Activated CD8-positive, alpha-beta memory T cell treated with anti-CD3 and anti-CD28 coated beads, Interleukin-2, amount 50 U/mL, for 1 hour (primary cell): ENCODE data around the gene SETD1B.
A peak's percentile ranks its signal among the peaks of the same experiment; 100 is the strongest.
"Not testable (repeated sequence)": the region's sequence is repeated elsewhere in the genome, so short reads cannot be mapped to it uniquely, and the experiment has no call there.

Experiments used
- DNase-seq: peaks from one replicate; pipeline ENCODE4 v3.0.0-alpha.2; 2020; ENCODE audit errors: extremely low read depth

SETD1B gene

DNA sequence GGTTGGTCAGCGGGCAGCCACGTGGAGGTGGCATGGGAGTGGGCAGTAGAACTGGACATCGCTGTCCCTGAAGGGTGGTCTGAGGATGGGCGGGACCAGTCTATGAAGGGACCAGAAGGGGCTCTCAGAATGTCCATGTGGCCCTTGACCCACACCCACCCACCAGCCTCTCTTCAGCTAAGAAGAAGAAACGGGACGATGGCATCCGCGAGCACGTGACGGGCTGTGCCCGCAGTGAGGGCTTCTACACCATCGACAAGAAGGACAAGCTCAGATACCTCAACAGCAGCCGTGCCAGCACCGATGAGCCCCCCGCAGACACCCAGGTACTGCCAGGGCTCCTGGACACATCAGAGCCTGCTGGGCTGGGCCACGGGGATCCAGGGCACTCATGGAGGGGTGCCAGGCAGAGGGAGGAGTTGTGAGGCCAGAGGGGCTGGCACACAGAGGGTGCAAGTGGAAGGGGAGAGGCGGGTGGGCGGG, 21.3 kb downstream of the SETD1B start:
- no peak for DNase-seq

DNA sequence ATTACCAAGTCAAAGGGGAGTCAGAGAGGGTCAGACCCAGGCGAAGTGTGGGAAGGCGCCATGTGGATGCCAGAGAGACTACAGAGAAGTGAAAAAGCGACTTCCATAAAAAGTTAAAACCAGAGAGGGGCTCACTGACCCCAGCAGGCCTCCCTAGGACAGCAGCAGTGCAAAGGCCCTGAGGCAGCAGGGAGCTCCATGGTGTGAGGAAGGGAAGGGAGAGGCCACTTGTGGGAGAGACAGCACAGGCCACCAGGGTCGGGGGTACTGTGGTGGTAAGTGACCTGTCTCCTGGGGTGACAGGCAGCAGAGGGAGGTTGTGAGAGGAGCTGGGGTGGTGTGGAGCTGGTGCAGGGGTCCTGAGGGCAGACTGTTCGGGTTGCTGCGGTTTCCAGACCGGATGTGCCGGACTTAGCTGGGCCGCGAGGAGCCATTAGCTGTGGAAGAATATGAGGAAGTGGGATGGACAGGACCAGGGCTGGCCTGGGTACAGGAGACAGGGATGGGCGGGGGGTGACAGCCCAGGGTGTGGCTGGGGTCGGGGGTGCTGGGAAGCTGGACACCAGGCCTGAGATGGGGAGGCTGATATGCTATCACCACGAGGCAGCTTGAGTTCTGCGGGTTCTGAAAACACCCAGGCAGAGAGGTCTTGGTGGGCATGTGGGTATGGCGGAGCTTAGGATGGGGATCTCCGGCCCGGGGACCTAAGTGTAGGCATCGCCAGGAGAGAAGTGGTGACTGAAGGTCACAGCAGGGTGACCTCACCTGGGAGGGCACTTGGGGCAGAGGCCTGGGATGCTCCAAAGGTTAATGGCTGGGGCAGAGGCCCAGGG, 22.7 kb downstream of the SETD1B start:
- no peak for DNase-seq

DNA sequence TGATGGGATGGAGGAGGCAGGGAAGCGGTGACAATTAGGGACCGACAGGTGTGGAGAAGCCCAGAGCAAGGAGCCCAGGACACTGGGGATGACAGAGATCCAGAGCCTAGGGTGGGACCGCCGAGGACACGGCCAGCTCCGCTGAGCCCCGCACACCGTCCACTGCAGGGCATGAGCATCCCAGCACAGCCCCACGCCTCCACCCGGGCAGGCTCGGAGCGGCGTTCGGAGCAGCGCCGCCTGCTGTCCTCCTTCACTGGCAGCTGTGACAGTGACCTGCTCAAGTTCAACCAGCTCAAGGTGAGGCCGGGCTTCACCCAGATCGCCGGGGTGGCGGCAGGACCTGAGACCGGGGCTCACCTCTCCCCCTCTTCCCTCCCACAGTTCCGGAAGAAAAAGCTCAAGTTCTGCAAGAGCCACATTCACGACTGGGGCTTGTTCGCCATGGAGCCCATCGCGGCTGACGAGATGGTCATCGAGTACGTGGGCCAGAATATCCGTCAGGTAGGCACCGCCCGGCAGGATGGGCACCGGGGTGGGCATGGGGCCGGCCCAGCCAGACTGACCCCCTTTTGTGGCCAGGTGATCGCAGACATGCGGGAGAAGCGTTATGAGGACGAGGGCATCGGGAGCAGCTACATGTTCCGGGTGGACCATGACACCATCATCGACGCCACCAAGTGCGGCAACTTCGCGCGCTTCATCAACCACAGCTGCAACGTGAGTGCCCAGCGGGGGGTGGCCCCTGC, 23.7 kb downstream of the SETD1B start:
- no peak for DNase-seq

DNA sequence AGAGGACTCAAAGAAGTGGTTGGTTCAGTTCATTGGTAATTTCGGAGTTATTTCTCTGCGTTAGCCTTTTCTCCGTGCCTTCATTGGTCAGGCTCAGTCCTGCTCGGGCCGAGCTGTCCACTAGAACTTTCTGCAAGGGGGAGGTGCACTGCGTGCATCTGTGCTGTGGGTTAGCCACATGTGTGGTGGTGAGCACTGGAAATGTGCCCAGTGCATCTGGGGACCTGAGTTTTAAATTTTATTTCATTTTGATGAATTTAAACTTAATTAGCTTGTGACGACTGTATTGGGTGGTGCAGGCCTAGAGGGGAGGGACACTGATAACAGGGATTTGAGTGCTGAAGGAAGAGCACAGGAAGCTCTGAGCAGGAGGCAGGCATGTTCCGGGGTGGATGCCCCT, 24.5 kb downstream of the SETD1B start:
- DNase-seq: no peak

DNA sequence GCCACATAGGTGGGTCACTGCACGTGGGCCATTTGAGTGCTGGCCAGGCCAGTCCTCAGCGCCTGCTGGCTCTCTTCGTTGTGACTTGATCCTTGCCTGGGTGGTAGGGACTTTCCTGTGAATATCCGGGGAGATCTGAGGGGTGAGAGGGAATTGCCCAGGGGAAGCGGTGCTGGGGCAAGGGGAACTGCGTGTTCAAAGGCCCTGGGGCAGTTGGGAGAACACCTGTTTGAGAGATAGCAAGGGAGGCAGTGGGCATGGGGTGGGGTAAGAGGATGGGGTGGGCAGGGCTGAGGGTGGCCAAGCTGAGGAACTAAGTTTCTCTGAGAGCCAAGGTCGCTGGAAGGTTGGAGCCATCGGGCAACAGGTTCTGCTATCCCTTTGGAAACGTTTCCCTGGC, 25.0 kb downstream of the SETD1B start:
- DNase-seq: no peak

DNA sequence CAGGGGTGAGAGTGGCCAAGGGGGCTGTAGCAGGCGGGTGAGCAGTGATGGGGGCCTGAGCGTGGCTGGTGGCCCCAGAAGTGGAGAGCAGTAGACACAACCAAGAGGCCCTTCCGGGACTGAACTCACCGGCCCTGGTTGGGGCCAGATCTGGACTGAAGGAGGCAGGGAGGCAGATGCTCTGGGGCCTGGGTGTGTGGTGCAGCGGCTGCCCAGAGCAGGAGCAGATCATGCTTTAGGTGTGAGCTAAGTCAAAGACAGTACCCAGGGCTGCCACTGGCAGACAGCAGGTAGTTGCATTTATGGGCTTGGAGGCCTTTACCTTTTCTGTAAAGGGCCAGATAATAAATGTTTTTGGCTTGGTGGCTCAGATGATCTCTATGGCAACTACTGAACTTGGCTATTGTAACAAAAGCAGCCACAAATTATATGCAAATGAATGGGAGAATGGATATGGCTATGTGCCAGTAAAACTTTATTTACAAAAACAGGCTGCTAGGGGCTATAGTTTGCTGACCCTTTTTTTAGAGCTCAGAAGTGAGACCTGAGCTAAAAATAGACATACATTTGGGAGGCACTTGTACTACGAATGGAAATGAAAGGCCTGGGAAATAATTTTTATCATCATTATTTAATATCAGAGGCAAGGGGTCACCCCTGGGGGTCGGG, 25.6 kb downstream of the SETD1B start:
- no peak for DNase-seq

DNA sequence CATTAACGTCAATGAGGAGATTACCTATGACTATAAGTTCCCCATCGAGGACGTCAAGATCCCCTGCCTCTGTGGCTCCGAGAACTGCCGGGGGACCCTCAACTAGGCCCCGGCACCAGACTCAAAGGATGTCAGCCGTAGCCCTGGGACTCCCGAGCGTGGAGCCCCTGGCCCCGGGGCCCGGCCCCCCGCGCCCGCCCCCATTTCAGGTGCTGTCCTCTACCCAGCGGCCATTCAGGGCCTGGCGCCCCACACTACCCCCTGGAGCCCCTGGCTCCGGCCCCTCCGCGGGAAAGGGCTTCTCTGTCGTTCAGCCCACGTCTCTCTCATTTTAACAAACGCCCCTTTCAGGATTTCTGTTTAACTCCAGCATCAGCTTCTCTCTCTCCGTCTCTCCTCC, 26.3 kb downstream of the SETD1B start:
- DNase-seq: no peak

DNA sequence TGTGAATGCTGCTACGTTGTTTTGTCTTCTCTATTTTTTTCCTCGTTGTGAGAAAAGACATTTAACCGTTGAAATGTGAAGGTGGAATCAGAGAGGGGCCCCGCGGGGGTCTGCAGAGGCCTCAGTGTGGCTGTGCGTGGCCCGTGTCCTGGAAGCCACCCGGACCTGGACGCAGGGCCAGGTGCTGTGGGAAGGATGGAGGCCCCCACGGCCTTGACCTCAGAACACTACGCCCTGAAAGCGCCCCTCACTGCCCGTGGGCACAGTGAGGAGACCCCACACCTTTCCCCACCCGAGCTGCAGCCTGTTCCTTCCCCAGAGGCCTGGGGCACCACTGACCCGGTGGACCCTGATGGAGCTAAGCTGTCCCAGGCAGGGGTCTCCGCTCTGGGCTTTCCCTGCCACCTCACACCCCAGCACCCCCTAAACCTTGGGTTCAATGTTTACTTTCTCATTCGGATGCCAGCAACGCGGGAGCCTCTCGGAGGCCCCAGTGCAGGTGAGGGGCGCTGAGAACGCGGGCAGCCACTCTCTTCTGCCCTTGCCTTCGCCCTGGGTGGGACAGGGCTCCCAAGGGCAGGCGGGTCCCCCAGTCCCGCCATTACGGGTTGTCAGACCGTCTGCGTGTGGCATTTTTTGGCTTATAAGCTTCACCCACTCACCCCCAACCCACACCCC, 26.9 kb downstream of the SETD1B start:
- no peak for DNase-seq

DNA sequence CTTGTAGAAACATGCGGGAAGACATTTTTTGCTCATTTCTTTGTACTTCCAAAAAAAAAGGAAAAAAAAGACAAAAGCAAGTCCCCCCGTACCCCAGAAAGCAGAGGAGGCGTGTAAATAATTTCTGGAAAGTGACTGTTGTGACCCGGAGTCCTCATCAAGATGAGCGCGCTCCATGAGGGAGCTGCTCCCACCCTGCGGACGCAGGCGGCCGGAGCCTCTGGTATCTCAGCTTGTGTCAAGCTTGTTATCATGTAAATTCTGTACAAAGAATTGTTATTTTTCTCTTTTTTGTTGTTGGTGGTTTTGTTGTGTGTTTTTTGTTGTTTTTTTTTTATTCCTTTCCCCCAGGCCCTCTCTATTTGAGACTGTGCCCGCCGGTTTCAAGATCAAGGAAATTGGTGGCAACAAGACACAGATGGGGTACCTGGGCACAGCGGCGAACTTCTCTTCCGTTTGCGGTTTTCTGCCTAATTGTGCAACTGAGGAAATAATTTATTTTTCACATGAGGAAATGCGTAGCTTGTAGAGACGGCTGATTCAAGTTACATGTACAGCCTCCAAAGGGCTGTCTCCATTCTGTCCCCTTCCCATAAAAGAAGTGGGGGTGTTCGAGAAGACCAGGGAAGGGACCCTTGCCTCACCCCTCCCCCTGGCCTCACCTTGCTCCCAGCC, 27.9 kb downstream of the SETD1B start:
- no peak for DNase-seq

DNA sequence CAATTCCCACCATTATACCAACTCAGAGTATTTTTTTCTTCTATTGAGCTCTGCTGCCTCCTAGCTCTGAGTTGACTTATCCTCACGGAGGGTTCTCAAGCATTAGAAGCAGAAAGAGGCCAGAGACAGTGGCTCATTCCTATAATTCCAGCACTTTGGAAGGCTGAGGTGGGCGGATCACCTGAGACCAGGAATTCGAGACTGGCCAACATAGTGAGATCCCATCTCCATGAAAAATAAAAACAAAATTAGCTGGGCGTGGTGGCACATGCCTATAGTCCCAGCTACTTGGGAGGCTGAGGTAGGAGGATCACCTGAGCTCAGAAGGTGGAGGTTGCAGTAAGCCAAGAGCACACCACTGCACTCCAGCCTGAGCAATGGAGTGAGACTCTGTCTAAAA, 33.9 kb downstream of the SETD1B start:
- DNase-seq: no peak

DNA sequence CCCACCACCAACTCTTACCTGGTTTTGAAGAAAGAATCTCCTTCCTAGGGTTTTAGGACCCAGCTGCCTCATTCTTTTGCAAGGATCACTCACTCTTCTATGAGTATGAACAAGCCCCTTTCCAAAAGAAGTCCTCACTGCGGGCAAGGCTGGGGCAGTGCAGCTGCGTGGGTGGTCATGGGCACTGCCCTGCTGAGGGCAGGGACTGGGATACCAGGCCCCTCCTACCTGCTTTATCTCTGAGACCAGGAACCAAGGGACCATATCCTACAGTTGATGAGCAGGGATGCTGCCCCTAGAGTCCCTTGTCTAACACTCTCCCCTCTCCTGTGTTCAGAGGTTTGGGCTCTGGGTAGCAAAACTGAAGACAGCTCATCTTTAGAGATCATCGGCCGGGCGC, 34.3 kb downstream of the SETD1B start:
- no peak for DNase-seq

DNA sequence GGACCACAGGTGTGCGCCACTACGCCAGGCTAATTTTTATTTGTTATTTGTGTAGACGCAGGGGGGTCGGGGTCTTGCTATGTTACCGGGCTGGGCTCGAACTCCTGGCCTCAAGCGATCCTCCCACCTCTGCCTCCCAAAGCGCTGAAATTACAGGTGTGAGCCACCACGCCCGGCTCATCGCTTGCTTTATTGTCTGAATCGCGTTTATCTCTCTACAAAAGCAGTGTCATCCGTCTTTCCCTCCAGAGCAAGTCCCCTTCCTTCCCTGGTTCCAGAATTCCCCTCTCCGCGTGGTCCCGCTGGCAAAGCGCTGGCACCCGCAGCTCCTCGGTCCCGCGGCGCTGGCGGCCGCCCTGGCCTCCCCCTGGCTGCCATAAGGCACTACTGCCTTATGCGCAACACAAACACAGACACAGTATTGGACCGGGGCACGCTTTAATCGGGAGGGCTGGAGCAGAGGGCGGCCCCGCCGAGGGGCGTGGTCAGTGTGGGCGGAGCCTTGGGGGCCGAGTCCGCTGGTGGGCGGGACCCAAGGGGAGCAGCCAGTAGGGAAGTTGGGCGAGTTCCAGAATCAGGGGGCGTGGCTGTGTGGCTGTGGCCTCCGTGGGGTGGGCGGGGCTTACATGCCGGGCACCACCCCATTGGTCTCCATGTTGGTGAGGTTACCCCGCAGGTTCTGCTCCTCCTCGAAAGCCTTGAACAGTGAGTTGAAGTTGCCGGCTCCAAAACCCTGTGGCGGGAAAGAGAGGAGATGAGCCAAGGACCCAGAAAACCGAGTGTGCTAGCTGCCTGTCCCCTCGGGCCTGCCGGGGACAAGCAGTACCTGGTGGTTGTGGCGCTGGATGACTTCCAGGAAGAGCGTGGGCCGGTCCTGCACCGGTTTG, 35.5 kb downstream of the SETD1B start:
- peak; percentile 99 for DNase-seq

DNA sequence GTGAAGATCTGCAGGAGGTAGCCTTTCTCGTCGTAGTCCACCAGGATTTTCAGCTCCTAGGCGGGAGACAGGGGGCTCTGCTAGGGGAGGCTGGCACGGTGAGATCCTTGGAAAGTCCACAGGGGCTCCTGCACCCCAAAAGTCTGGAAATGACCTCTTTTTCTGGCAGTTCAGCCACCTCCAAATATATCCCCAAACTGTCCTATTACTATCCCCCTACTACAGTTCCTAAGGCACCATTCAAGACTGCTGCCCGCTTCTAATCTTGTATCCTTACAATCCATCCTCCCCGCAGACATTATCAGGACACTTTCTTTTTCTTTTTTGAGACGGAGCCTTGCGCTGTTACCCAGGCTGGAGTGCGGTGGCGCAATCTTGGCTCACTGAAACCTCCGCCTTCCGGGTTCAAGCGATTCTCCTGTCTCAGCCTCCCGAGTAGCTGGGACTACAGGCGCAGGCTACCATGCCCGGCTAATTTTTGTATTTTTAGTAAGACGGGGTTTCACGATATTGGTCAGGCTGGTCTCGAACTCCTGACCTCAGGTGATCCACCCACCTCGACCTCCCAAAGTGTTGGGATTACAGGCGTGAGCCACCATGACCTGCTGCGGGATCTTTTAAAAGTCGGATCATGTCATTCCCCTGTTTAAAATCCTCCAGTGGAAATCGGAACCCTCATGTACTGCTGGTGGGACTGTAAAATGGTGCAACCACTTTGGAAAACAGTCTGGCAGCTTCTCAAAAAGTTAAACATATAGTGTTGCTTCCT, 36.4 kb downstream of the SETD1B start:
- DNase-seq: no peak

DNA sequence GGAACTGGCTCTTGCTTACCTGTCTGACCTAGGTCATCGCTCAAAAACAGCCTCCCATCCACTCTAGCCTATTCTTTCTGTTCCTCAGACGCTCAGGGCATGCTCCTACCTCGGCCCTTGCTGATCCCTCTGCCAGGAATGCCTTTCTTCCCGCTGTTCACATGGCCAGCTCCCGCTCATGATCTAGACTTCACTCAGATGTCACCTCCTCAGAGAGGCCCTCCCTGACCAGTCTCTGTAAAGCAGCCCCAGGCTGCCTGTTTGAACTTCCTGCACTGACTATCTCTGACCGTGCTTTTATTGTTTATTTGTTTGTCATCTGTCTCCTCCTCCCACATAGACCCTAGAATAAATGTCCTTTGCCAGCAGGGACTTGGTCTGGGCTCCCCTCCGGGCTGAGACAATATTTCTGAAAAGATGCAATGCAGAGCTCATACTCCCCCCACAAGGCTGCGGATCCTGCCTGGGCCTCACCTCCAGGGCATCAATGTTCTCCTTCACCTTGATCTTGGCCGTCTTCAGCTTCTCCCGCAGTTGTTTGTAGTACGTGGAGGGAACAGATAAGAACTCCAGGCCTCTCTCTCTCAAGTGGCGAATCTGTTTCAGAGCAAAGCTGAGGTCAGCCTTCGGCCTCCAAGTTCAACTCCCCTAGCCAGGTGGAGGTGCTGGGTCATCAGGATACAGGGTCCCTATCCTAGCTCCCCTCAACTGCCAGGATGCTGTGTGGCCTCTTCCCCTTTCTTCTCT, 39.6 kb downstream of the SETD1B start:
- DNase-seq: no peak

DNA sequence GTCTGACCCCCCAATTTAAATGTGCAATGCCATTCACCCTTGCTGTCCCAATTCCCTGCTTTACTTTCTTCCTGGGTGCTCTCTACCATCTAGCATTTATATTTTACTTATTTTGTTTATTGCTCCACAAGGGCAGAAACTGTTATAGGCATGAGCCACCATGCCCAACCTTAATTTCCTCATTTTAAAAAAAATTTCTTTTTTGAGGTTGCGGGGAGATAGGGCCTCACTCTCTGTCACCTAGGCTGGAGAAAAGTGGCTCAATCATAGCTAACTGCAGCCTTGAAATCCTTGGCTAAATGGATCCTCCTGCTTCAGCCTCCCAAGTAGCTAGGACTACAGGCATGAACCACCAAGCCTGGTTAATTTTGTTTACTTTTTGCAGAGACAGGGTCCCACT, 41.9 kb downstream of the SETD1B start:
- DNase-seq: no peak

DNA sequence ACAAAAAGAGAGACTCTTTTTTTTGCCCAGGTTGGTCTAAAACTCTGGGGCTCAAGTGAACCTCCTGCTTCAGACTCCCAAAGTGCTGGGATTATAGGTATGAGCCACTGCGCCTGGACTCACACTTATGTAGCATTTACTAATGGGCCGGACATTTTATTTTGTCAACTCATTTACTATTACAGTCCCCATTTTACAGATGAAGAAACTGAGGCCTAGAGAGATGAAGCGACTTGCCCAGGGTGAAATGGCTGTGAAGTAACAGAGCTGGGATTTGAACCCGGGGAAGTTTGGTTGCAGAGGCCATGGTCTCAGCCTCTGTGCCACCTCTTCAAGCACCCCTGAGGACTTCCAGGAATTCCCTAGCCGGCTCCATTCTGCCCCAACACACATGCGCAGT, 45.4 kb downstream of the SETD1B start:
- DNase-seq: no peak

DNA sequence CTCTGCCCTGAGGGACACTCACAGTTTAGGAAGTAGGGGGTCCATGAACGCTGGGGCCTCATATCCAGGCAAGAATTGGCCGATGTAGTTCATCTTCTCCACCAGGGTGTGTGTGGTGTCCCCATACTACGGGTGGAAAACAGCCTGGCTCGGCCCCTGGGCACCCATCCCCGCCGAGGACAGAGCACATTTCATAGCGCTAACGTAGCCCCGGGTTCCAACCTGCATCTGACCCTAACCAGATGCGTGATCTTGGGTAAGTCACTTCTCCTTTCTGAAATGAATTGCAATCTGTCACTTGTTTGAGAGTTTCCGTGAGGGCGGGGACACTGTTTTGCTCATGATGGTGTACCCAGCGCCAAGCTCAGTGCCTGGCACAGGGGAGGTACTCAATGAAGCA, 45.9 kb downstream of the SETD1B start:
- no peak for DNase-seq

DNA sequence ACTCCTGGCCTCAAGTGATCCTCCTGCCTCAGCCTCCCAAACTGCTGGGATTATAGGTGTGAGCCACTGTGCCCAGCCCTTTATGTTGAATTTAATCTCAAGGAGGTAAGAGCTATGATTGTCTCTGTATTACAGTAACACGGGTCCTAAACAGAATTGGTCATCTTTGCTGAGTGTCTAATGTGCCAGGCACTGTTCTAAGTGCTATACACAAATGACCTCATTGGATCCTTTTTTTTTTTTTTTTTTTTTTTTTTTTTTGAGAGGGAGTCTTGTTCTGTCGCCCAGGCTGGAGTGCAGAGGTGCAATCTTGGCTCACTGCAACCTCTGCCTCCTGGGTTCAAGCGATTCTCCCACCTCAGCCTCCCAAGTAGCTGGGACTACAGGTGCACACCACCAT, 48.6 kb downstream of the SETD1B start:
- not testable (repeated sequence) for DNase-seq
